ENCODE data around the gene ATP6V0A4.

Gene ATP6V0A4

DNA sequence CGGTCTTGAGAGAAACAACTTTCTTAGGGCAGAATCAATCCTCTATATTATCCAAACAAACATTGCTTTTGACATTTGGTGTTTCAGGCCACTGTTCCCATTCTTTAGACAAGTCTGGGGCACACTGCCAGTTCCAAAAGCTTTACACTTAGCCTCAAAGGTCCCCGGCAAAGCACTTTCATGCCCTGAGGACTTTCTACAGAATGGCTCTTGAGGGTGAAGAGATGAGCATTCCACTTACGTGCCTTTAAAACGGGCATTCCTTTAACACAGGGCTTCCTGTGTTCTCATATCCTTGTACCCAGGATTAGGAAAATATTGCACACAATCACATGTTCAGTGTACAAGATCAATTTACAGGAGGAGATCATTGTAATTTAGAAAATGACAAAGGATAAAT lies 13.3 kb downstream of the ATP6V0A4 start:
- TF ChIP-seq PPARA (CRISPR knock-in tag; IDR thresholded peaks at IDR 0.05; ENCODE audit: borderline replicate concordance) (no peak), ZFP3 (CRISPR knock-in tag; IDR thresholded peaks at IDR 0.05) (no peak), TSHZ2 (CRISPR knock-in tag; IDR thresholded peaks at IDR 0.05) (no peak), PATZ1 (CRISPR knock-in tag; IDR thresholded peaks at IDR 0.05; ENCODE audit: borderline replicate concordance) (no peak), ZNF70 (CRISPR knock-in tag; IDR thresholded peaks at IDR 0.05) (no peak), GLIS3 (CRISPR knock-in tag; IDR thresholded peaks at IDR 0.05) (no peak), ESRRG (CRISPR knock-in tag; IDR thresholded peaks at IDR 0.05) (no peak), RARB (CRISPR knock-in tag; IDR thresholded peaks at IDR 0.05) (no peak), OSR1 (CRISPR knock-in tag; IDR thresholded peaks at IDR 0.05) (no peak), BACH2 (CRISPR knock-in tag; IDR thresholded peaks at IDR 0.05; ENCODE audit: borderline replicate concordance) (no peak), ZFP30 (CRISPR knock-in tag; IDR thresholded peaks at IDR 0.05) (no peak), ISL1 (CRISPR knock-in tag; IDR thresholded peaks at IDR 0.05) (no peak), TCF4 (CRISPR knock-in tag; IDR thresholded peaks at IDR 0.05; ENCODE audit: borderline replicate concordance) (no peak), CSDC2 (CRISPR knock-in tag; IDR thresholded peaks at IDR 0.05) (no peak), CSRNP3 (CRISPR knock-in tag; IDR thresholded peaks at IDR 0.05) (no peak), SNAI2 (CRISPR knock-in tag; IDR thresholded peaks at IDR 0.05) (no peak), ARNTL (CRISPR knock-in tag; IDR thresholded peaks at IDR 0.05; ENCODE audit: borderline replicate concordance, low read depth) (no peak), TOX (CRISPR knock-in tag; IDR thresholded peaks at IDR 0.05; ENCODE audit: borderline replicate concordance) (no peak)
- TF ChIP-seq, protein P1, sequence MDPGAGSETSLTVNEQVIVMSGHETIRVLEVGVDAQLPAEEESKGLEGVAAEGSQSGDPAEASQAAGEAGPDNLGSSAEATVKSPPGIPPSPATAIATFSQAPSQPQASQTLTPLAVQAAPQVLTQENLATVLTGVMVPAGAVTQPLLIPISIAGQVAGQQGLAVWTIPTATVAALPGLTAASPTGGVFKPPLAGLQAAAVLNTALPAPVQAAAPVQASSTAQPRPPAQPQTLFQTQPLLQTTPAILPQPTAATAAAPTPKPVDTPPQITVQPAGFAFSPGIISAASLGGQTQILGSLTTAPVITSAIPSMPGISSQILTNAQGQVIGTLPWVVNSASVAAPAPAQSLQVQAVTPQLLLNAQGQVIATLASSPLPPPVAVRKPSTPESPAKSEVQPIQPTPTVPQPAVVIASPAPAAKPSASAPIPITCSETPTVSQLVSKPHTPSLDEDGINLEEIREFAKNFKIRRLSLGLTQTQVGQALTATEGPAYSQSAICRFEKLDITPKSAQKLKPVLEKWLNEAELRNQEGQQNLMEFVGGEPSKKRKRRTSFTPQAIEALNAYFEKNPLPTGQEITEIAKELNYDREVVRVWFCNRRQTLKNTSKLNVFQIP (CRISPR knock-in tag; IDR thresholded peaks at IDR 0.05; ENCODE audit: borderline replicate concordance, low read depth), result no peak
- ATAC-seq, result no peak

GRCh38 chr7:138781004-138781403 lies 17.0 kb downstream of the ATP6V0A4 start:
- no peak for ATAC-seq
- TF ChIP-seq RARB (CRISPR knock-in tag; IDR thresholded peaks at IDR 0.05) (no peak), TOX (CRISPR knock-in tag; IDR thresholded peaks at IDR 0.05; ENCODE audit: borderline replicate concordance) (no peak)
- TF ChIP-seq, protein P2, sequence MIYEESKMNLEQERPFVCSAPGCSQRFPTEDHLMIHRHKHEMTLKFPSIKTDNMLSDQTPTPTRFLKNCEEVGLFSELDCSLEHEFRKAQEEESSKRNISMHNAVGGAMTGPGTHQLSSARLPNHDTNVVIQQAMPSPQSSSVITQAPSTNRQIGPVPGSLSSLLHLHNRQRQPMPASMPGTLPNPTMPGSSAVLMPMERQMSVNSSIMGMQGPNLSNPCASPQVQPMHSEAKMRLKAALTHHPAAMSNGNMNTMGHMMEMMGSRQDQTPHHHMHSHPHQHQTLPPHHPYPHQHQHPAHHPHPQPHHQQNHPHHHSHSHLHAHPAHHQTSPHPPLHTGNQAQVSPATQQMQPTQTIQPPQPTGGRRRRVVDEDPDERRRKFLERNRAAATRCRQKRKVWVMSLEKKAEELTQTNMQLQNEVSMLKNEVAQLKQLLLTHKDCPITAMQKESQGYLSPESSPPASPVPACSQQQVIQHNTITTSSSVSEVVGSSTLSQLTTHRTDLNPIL (CRISPR knock-in tag; IDR thresholded peaks at IDR 0.05; ENCODE audit: low read depth), result no peak

DNA sequence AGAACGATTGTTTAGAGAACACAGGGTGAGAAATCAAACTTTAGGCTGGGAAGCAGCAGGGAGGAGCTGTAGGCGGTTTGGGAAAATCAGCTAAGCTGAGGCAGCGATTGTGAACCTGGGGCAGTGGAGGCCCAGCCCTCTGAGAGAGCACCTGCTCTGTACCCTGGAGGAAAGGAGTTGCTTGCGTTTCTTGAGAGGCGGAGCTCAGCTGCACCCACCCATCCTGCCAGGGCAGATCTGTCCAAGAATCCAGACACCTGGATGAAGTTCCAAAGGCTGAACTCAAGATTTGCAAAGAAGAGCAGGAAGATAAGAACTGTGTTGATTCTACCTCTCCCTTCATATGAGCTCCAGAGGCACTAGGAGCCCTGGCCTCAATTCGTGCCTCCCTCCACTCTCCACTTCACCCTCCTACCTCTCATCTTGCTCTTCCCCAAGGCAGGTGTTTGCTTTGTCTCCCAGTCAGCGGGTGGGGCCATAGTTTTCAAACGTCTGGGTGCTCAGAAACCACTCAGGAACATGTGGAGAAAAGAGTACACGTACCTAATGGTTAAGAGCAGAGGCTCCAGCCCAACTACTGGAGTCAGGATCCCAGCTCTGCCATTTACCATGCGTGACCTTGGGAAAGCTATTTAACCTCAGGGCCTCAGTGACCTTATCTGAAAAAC lies 21.7 kb downstream of the ATP6V0A4 start:
- ATAC-seq, result no peak
- no peak for TF ChIP-seq PATZ1 (CRISPR knock-in tag; IDR thresholded peaks at IDR 0.05; ENCODE audit: borderline replicate concordance)
- TF ChIP-seq, protein P1 (CRISPR knock-in tag; IDR thresholded peaks at IDR 0.05; ENCODE audit: borderline replicate concordance, low read depth), result no peak
- TF ChIP-seq BACH2 (CRISPR knock-in tag; IDR thresholded peaks at IDR 0.05; ENCODE audit: borderline replicate concordance), result no peak
- TF ChIP-seq ISL1 (CRISPR knock-in tag; IDR thresholded peaks at IDR 0.05), result no peak
- no peak for TF ChIP-seq TCF4 (CRISPR knock-in tag; IDR thresholded peaks at IDR 0.05; ENCODE audit: borderline replicate concordance)
- TF ChIP-seq TSHZ2 (CRISPR knock-in tag; IDR thresholded peaks at IDR 0.05), result no peak
- TF ChIP-seq GLIS3 (CRISPR knock-in tag; IDR thresholded peaks at IDR 0.05), result no peak
- TF ChIP-seq ZNF565 (CRISPR knock-in tag; conservative IDR thresholded peaks at IDR 0.05; ENCODE audit: low read depth), result no peak

Measured in SK-N-SH treated with all-trans-retinoic acid at 6 μM for 48 hours (cell line).